SU-DHL-6 (cell line): ENCODE measurements around the gene PC.
A peak's percentile ranks its signal among the peaks of the same experiment; 100 is the strongest.

Experiments
- H2AFZ ChIP-seq: fragments of 200-600 bp; sonication (generic); 2 replicates; pipeline ENCODE4 v1.6.1; 2014; ENCODE audit warnings: low read depth, mild to moderate bottlenecking, moderate library complexity, mixed read lengths, antibody characterized with exemption, low read length; ENCODE audit not compliant: severe bottlenecking
- H3F3A ChIP-seq: fragments of 200-600 bp; shearing (Covaris generic); 2 replicates; pipeline ENCODE4 v1.6.0; 2016; ENCODE audit warnings: antibody characterized with exemption, mild to moderate bottlenecking; ENCODE audit not compliant: insufficient read depth
- H3K27ac ChIP-seq: fragments of 200-600 bp; sonication (generic); 2 replicates; pipeline ENCODE4 v1.5.1; 2016; ENCODE audit warnings: low read depth, mild to moderate bottlenecking, low read length, moderate library complexity, mixed read lengths
- H3K27me3 ChIP-seq: fragments of 200-600 bp; sonication (generic), shearing (Covaris generic); 2 replicates; pipeline ENCODE4 v1.6.0; 2014; ENCODE audit warnings: mild to moderate bottlenecking, low read length
- H3K36me3 ChIP-seq: fragments of 200-600 bp; sonication (generic); 2 replicates; pipeline ENCODE4 v1.6.1; 2014; ENCODE audit warnings: mild to moderate bottlenecking, low read length, mixed read lengths
- H3K4me2 ChIP-seq: fragments of 300-600, 200-600 bp; shearing (Covaris generic), sonication (generic); 2 replicates; pipeline ENCODE4 v1.6.0; 2014; ENCODE audit warnings: low read length, low read depth, mild to moderate bottlenecking; ENCODE audit not compliant: poor library complexity, severe bottlenecking
- H3K4me3 ChIP-seq: fragments of 200-600 bp; sonication (generic); 2 replicates; pipeline ENCODE4 v1.5.1; 2014; ENCODE audit warnings: antibody characterized with exemption, low read length, mild to moderate bottlenecking, mixed read lengths; ENCODE audit not compliant: insufficient read depth, poor library complexity, severe bottlenecking
- H3K79me2 ChIP-seq: fragments of 200-600 bp; sonication (generic); 2 replicates; pipeline ENCODE4 v1.6.1; 2014; ENCODE audit warnings: mild to moderate bottlenecking, low read length, moderate library complexity; ENCODE audit not compliant: insufficient read depth
- H3K9ac ChIP-seq: fragments of 200-600 bp; sonication (generic); 2 replicates; pipeline ENCODE4 v1.7.0; 2014; ENCODE audit warnings: mild to moderate bottlenecking, low read length
- H3K9me2 ChIP-seq: fragments of 200-600 bp; sonication (generic); replicated peaks from 2 replicates; pipeline ENCODE4 v1.6.1; 2014; ENCODE audit warnings: low read length; ENCODE audit not compliant: insufficient read depth
- H3K9me3 ChIP-seq: fragments of 200-600 bp; sonication (generic); 2 replicates; pipeline ENCODE4 v1.6.1; 2014; ENCODE audit warnings: low read length, mixed read lengths; ENCODE audit not compliant: insufficient read depth
- H4K20me1 ChIP-seq: fragments of 200-600 bp; sonication (generic); 2 replicates; pipeline ENCODE4 v1.6.1; 2014; ENCODE audit warnings: low read depth, mild to moderate bottlenecking, antibody characterized with exemption, low read length, moderate library complexity, mixed read lengths
- EZH2phosphoT487 ChIP-seq: fragments of 200-600 bp; sonication (generic), shearing (Covaris generic); conservative IDR thresholded peaks from 2 replicates; pipeline ENCODE4 v1.6.1; 2018; ENCODE audit warnings: mild to moderate bottlenecking, antibody characterized with exemption, low read length, moderate library complexity, mixed read lengths
- TF ChIP-seq, protein P1 (sequence below): fragments of 200-600 bp; sonication (generic); IDR thresholded peaks from one replicate; pipeline ENCODE4 v1.5.1; 2017; ENCODE audit warnings: antibody characterized with exemption, mild to moderate bottlenecking, low read length, moderate library complexity; ENCODE audit not compliant: insufficient read depth, poor library complexity, severe bottlenecking

PC gene

DNA sequence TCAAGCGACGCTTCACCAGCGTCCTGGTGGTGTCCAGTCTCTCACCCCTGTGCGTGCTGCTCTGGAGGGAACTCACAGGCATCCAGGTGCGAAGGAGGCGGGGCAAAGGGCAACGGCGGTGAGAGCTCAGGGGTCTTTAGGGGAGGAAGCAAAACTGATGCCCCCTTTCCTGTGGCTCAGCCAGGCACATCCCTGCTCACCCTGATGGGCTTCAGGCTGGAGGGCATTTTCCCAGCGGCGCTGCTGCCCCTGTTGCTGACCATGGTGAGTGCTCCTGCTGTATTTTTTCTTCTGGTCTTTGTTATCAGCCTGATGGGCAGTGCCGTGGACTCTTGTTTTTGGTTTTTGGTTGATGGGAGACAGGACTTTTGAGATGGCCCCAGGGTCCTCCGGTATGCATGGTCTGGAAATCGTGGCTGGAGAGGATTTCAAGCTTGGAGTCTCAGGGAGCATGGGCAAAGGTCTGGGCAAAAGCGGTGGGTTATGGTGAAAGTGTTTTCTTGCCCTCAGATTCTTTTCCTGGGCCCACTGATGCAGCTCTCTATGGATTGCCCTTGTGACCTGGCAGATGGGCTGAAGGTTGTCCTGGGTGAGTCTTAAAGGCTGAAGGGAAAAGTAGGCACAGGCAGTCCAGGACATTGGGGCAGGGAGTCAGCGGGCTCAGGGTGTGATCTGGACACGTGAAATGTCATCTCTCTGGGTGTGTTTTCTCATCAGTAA is 114.2 kb downstream of the PC start:
- Histone ChIP-seq H3K4me3 (peak overlapping the region; percentile 89), H3K27ac (peak overlapping the region; percentile 89), H4K20me1 (no peaks in the 10 kb centered on the region), H3K9ac (peak overlapping the region; percentile 99), H3K79me2 (peaks cover 42% of the 10 kb centered on the region), H3K27me3 (no peaks in the 10 kb centered on the region), H3F3A (0 out of 2 replicates have a peak, but pooled peaks cover 5% of the 10 kb centered on the region), H3K9me3 (no peaks in the 10 kb centered on the region), H3K36me3 (no peaks in the 10 kb centered on the region), H2AFZ (peak overlapping the region; percentile 95), H3K4me2 (peak overlapping the region; percentile 94), H3K9me2 (no peaks in the 10 kb centered on the region)
- TF ChIP-seq, protein P1, sequence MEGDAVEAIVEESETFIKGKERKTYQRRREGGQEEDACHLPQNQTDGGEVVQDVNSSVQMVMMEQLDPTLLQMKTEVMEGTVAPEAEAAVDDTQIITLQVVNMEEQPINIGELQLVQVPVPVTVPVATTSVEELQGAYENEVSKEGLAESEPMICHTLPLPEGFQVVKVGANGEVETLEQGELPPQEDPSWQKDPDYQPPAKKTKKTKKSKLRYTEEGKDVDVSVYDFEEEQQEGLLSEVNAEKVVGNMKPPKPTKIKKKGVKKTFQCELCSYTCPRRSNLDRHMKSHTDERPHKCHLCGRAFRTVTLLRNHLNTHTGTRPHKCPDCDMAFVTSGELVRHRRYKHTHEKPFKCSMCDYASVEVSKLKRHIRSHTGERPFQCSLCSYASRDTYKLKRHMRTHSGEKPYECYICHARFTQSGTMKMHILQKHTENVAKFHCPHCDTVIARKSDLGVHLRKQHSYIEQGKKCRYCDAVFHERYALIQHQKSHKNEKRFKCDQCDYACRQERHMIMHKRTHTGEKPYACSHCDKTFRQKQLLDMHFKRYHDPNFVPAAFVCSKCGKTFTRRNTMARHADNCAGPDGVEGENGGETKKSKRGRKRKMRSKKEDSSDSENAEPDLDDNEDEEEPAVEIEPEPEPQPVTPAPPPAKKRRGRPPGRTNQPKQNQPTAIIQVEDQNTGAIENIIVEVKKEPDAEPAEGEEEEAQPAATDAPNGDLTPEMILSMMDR: no peak

DNA sequence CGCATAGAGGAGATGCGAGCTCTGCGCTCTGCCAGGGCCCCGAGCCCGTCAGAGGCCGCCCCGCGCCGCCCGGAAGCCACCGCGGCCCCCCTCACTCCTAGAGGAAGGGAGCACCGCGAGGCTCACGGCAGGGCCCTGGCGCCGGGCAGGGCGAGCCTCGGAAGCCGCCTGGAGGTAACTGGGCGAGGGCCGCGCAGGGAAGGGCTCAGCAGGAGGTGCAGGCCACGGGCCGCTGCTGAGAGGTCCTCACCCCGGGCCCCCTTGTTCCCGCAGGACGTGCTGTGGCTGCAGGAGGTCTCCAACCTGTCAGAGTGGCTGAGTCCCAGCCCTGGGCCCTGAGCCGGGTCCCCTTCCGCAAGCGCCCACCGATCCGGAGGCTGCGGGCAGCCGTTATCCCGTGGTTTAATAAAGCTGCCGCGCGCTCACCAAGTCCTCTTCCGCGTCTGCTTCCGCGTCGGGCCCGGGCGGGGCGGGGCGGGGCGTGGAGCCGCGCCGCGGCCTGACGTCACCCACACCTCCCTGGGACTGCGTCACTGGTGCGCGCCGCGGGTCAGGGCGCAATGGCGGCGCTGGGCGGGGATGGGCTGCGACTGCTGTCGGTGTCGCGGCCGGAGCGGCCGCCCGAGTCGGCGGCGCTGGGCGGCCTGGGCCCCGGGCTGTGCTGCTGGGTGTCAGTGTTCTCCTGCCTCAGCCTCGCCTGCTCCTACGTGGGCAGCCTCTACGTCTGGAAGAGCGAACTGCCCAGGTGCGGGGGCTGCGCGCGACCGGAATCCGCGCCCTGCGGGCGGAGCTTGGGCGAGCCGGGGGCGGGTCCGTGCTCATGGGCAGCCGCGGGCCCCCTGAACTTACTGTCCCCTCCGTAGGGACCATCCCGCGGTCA is 115.0 kb downstream of the PC start, which contains the start of gene RCE1:
TSS of gene RCE1 (plus strand) at position 546 of the 880 bp plus-strand sequence. CDS start at position 561, 15 bp downstream.
- H3K9me2 ChIP-seq: no peaks in the 10 kb centered on the region
- H3F3A ChIP-seq: 0 out of 2 replicates have a peak, but pooled peaks cover 5% of the 10 kb centered on the region
- TF ChIP-seq EZH2phosphoT487: no peak
- TF ChIP-seq, protein P1: no peak
- H3K27me3 ChIP-seq: no peaks in the 10 kb centered on the region
- peak within 1 kb of the TSS; percentile 99 for H3K9ac ChIP-seq
- peak within 1 kb of the TSS; percentile 89 for H3K27ac ChIP-seq
- no peaks in the 10 kb centered on the region for H4K20me1 ChIP-seq
- H3K36me3 ChIP-seq: no peaks in the 10 kb centered on the region
- H3K4me3 ChIP-seq: peak within 1 kb of the TSS; percentile 89
- no peaks in the 10 kb centered on the region for H3K9me3 ChIP-seq
- peaks cover 42% of the 10 kb centered on the region for H3K79me2 ChIP-seq
- peak within 1 kb of the TSS; percentile 95 for H2AFZ ChIP-seq
- H3K4me2 ChIP-seq: peak within 1 kb of the TSS; percentile 94

DNA sequence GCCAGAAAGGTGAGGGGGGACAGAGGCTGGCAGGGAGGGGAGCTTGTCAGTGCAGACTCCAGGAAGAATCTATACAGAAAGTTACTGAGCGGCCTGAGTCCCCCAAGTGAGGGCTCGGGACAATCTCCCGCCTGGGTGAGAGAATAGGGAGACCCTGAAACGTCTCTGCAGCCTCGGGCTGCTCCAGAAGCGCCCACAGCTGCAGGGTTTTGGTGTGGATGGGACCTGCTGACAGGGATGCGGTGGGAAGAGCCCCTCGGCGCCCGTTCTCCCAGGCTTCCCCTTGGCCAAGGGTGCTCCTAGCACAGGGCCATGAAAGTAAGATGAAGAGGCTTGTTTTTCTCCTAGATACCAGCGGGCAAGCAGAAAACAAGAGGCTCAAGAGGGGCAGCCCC is 115.7 kb downstream of the PC start:
- H3K36me3 ChIP-seq: no peaks in the 10 kb centered on the region
- H3K4me3 ChIP-seq: peak overlapping the region; percentile 89
- peak overlapping the region; percentile 89 for H3K27ac ChIP-seq
- H3K79me2 ChIP-seq: peaks cover 45% of the 10 kb centered on the region
- H3F3A ChIP-seq: 0 out of 2 replicates have a peak, but pooled peaks cover 5% of the 10 kb centered on the region
- no peak for TF ChIP-seq EZH2phosphoT487
- TF ChIP-seq, protein P1: no peak
- no peaks in the 10 kb centered on the region for H3K27me3 ChIP-seq
- peak overlapping the region; percentile 94 for H3K4me2 ChIP-seq
- H3K9me2 ChIP-seq: no peaks in the 10 kb centered on the region
- H2AFZ ChIP-seq: no peak overlapping the region
- peak overlapping the region; percentile 99 for H3K9ac ChIP-seq
- H3K9me3 ChIP-seq: no peaks in the 10 kb centered on the region
- no peaks in the 10 kb centered on the region for H4K20me1 ChIP-seq
